ENCODE results near the gene GAS2L2.
"Not testable (repeated sequence)": the region's sequence is repeated elsewhere in the genome, so short reads cannot be mapped to it uniquely, and the experiment has no call there.

Gene GAS2L2

DNA sequence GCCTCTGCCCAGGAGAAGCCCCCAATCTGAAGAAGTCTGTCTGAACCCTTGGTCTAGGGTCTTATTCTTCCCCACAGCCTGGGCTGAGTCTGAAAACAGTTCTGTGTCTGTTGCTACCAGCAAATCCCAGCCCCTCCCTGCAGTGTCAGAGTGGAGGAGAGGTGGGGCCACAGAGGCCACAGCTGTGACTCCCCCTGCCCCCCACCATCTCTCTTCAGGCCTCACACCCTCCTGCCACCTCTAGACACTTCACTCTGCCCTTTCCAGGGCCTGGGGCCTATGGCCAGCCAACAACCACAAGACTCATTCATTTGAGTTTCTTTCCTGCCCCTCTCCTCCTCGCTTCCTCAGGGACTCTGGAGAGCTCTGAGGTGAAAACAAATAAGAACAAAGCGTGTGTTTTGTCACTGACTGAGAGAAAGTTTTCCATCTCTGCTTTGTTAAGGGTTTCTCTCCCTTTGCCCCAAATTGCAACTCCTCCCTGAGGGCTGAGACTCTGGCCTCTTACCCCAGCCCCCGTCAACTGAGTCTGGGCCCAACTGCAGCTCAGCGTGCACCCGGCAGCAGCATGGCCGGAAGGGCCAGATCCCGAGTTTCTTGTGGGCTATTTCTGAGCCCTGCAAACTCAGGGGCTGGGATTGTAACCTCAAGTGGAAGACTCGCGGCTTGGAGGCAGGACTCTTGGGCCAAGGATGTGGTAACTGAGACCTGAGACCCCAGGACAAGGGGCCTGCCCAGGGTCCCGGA, 20.8 kb upstream of the GAS2L2 start:
- DNase-seq, result peak in 1 of 51 donors; percentile 46

DNA sequence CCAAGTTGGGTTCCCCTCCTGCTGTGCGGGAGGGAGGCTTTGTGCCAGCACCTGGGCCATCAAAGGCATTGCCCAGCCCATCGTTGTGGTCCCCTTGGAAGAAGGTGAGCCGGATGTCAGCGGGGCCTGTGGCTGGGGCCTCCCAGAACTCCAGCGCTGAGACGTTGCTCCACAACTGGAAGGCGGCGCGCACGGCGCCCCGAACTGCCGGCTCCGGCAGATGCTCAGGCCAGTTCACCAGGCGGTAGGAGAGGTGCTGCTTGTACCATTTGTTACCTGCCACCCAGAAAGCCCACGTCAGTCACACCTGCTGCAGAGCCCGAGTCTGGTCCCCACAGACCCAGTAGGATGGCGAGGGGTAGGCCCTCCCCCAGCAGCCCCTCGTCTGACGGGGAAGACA, 20.1 kb upstream of the GAS2L2 start:
- no peak for DNase-seq

DNA sequence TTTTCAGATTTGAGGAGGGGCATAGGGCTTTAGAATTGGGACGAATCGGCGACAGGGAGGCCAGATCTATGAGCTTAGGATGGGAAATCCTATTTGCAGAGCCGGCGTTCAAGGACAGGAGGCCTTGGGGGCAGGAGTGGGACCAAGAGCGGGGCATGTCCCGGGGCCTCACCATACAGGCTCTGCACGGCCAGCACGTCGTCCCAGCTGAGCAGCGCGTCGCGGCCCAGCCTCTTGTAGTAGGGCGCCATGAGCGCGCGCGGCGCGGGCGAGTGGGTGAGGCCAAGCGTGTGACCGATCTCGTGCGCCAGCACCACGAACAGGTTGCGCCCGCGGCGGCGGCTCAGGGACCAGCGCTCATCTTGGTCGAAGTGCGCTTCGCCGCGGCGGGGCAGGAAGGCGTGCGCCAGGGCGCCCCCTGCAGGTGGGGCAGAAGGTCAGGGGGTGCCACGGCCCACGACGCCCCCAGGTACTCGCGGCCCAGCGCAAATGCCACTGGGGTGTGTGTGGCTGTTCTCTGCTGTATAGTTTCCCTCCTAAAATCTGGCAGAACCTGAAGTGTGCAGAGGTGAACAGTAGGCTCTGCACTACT, 17.0 kb upstream of the GAS2L2 start:
- no peak for DNase-seq

DNA sequence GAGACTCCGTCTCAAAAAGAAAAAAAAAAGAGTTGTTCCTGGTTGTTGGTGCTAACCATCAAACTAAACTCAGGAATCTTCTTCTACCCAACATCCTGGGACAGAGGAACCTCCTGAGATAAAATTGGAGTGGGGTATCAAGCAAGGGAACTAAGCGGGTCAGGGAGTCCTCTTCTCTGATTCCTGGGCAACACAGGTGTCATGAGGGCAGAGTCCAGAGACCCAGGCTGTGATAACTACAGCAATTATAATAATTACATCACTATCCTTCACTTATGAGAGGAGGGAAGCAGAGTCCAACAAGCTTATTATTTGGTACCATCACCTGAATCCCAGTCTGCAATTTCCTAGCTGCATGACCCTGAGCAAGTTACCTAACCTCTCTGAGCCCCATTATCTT, 15.8 kb upstream of the GAS2L2 start:
- no peak for DNase-seq

DNA sequence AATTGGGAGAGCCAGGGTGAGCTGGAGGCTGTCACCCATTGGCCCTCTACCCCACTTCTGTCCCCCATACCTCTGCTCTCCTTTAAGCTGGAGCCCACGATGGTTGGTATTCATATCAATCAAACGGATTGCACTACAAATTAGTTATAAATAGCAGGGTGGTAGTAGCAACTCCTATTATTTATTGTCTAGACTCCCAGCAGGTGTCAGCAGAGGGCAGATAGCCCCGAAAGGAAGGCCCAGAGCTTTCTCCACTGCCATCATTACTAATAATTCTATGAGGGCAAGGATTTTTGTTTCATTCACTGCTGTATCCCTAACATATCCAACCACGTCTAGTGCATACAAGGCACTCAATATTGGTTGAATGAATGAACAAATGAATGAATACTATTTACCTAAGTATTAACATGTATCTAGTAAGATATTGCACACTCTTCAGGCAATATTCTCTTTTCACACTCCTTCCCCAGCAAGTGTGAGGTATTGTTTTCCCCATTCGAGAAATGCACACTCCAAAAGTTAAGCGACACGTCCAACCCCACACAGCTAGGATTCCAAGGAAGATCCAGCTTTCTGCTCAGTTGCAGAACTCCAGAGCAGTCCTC, 14.0 kb upstream of the GAS2L2 start:
- DNase-seq, result peak in 8 of 51 donors; percentile 7 to 34 (median 18)

DNA sequence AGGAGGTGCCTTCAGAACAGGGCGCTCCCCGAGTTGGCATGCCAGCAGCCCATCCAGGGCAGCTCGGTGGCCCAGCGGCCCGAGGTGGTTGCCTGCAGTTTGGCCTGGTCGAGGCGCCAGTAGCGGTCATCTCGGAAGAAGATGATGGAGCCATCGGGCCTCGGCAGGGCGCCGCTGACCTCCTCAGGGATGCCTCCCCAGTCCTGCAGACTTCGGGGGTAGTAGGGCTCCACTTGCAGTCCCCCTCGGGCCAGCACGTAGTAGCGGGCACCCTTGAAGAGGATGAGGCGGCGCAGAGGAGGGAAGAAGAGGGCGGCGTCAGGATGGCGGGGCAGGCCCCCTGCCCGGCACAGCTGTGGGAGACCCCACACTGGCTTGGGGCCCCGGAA, 13.4 kb upstream of the GAS2L2 start:
- DNase-seq, result no peak

DNA sequence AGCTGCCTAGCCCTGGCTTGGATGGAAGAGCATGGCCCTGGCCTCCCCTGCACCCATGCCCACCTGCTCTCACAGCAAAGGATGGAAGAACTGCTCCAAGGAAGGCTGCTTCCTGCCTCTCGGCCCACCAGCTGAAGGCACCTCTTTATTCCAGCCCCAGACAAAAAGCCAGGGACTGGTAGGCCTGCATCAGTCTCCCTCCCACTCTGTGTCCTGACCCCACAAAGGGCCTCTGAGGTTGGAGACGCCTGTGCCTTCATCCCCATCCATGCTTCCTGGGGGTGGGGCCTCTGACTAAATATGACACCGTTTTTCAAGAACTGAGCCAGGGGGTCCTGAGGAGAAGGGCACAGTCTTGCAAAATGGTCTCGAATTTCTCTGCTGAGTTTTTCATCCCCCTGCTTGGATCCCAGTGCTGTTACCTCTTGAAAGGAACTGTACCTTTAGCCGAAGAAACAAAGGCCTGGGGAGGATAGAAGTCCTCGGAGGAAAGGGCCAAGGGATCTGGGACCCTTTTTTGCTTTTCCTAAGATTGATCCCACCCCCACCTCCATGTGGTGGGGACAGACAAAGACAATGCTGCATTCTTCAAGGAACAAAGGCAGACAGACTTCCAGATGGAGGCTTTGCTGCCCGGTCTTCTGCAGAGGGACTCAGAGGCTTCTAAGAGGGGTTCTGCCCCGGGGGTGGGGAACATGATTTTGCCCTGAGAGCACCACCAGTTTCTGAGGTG, 12.9 kb upstream of the GAS2L2 start:
- peak in 1 of 51 donors; percentile 98 for DNase-seq

DNA sequence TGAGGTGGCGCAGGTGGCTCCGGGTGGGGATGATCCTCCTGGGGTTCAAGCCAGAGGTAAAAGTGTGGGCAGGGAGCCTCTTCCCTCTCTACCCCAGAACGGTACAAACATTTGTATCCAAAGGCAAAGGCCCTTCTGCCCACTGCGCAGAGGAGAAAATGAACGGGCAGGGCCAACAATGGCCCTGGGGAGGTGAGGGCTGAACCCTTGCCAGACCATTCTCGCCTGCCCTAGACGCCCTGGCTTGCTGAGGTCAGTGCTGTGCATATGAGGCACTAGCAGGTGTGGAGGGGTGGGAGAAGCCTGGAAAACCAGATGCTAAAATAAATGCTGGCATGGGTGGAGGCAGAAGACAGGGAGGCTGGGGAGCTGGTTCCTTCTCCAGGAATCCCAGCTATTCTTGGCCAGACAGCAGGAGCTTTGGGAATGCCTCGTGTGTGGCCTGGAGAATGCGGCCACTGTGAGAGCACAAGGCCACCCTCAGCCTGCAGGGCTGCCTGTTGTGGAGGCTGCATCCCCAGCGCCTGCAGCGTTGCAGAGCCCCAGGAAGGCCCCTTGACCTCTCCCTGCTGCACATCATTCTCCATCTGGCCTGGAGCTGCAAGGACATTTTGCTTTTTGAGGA, 12.2 kb upstream of the GAS2L2 start:
- DNase-seq, result no peak

DNA sequence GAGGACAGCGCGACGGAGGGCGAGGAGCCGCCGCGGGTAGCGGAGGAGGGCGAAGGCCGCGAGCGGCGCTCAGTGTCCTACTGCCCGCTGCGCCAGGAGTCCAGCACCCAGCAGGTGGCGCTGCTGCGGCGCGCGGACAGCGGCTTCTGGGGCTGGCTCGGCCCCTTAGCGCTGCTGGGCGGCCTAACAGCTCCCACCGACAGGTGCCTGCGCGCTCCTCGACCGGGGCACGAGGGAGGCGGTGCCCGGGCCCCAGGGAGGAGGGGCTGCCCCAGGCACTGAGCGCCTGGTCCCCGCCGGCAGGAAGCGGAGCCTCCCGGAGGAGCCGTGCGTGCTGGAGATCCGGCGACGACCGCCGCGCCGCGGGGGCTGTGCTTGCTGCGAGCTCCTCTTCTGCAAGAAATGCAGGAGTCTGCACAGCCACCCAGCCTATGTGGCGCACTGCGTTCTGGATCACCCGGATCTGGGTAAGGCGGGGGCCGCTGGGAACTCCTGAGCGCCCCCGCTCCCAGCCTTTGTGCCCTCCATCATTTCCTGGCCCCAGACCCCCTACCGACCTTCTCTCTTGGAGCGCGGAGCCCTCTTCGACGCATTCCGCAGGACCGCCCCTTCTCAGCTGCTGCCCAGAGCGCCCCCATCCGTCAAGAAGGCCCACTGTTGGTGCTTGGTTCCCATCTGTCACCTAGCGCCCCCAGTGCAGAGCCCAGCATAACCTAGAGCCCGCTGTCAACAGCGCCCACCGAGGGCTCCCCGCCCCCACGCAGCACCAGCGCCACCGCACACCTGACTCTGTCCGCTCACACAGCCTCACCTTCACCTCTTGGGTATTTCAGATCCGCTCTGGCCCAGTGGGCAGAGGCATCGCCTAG, 11.3 kb upstream of the GAS2L2 start:
- peak in 50 of 51 donors; percentile 19 to 92 (median 69) for DNase-seq

DNA sequence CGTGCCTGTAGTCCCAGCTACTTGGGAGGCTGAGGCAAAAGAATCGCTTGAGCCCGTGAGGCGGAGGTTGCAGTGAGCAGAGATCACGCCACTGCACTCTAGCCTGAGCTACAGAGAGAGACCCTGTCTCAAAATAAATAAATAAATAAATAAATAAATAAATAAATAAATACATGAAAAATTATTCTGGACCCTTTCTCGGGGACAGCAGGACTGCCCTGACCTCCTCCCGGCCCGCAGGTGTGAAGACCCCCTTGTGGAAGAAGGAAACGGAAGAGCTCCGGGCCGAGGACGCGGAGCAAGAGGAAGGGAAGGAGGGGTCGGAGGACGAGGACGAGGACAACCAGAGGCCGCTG, 10.7 kb upstream of the GAS2L2 start:
- DNase-seq, result no peak

DNA sequence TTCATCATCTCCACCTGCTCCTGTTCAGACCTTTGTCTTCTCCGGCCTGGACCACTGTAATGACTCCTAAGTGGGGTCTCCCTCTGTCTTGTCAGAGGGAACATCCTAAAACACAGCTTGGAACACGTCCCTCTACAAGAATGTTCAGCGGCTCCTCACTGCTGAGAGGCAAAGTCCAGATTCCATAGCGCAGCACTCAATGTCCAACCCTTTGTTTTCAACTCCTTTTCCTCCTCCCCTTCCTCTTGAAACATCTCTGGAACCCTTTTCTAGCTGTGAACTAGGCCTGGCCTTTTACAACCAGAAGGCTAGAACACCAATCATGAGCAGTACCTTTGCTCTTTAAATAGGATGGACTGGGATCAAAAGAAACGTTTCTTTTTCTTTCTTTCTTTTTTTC, 8.6 kb upstream of the GAS2L2 start:
- no peak for DNase-seq

DNA sequence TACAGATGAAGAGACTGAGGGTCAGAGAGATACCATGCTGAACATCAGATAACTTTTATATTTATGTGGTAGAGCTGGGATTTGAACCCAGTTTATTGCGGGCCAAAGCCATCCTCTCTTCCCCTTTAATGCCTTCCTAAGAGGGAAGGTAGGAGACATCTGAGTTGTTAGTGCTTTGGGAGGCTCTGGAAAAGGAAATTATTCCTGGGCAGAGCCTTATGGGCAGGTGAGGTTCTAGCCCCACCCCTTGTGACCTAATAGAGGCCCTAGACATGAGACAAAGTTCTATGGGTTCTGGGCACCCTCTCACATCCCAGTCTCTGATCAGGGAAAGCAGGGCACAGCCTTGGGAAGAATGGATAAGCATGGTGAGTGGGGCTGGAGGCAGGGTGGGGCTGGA, 7.5 kb upstream of the GAS2L2 start, which contains the start of gene C17orf50:
Gene C17orf50, plus strand, starts transcription at position 301 of the 400 bp plus-strand sequence. Its CDS starts 55 bp downstream, at position 356.
- DNase-seq, result no peak

DNA sequence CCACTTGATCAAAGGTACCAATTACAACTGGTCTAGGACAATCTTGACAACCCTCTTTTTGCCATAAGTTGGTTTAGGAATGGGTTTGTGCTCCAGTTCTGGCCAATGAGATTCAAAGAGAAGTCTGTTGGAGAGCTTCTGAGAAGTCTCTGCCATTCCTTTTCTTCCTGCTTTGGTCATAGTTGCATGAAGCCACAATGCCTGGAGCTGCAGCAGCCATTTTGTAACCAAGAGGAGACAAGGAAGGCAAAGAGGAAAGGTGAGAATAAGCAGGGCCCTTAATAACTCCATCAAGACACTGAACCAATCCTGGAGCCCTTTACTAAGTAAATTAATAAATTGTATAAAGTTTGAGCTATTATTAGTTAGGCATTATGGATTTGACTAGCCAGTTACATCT, 4.2 kb upstream of the GAS2L2 start:
- no peak for DNase-seq

DNA sequence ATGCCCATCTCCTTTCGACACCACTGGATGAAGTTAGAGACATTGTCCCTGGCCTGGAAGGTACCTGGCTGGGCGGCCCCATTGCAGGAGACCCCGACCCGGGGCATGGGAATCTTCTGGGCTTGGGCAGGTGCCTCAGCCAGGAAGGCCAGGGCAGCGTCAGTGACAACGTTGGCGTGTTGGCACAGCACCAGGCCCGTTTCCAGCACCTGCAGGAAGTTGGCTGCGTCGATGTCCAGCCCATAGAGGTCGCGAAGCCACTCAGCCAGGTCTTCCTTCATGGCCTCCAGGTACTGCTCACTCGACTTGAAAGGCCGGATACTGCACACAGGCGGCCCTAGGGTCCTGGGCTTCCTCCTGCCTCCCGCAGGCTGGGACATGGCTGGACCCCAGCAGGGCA, 568 bp downstream of the GAS2L2 start:
- DNase-seq, result no peak

DNA sequence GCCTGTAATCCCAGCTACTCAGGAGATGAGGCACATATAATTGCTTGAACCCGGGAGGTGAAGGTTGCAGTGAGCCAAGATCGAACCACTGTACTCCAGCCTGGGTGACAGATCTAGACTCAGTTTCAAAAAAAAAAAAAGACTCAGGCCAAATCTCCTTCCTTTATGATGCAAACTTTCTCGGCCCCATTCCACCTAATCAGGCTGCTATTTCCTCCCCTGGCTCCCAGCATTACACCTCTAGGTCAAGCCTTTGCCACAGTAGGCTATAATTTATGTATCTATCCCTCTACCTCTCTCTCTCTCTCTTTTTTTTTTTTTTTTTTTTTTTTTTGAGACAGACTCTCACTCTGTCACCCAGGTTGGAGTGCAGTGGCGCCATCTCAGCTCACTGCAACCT, 1.5 kb downstream of the GAS2L2 start:
- DNase-seq, result not testable (repeated sequence)

DNA sequence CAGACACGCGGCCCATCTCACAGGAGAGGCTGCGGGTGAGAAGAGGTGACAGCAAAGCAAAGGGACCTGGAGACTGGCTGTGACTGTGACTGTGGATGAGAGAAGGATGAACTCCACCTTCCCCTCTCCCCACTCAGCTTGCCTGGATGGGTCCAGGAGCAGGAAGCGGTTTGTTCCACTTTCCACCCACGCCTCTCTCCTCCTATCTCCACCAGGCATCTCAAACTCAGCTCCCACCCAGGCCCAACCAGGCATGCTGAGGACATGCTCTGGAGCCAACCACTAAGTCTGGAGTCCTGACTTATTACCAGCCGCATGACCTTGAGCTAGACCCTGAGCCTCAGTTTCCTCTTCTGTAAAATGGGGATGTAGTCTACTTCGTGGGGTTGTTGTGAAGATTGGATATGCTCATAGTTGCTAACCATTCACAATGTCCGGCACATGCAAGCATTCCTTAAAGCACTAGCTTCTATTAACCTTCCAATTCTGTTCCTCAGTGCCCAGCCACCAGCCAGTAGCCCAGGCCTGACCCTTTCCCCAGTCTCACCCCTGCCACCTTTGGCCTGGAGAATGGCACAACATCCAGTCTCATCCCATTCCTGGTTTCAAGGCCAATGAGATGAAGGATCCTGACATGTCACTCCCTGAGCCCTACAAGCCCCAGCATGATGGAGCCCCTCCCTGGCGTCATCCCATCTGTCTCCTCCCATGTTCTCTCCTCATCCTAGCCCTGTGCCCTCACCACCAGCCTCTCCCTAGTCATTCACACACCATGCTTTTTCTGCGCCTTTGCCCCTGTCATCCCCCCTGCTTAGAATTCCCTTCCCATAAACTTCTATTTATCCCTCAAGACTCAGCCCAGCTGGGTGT, 2.3 kb downstream of the GAS2L2 start:
- no peak for DNase-seq

DNA sequence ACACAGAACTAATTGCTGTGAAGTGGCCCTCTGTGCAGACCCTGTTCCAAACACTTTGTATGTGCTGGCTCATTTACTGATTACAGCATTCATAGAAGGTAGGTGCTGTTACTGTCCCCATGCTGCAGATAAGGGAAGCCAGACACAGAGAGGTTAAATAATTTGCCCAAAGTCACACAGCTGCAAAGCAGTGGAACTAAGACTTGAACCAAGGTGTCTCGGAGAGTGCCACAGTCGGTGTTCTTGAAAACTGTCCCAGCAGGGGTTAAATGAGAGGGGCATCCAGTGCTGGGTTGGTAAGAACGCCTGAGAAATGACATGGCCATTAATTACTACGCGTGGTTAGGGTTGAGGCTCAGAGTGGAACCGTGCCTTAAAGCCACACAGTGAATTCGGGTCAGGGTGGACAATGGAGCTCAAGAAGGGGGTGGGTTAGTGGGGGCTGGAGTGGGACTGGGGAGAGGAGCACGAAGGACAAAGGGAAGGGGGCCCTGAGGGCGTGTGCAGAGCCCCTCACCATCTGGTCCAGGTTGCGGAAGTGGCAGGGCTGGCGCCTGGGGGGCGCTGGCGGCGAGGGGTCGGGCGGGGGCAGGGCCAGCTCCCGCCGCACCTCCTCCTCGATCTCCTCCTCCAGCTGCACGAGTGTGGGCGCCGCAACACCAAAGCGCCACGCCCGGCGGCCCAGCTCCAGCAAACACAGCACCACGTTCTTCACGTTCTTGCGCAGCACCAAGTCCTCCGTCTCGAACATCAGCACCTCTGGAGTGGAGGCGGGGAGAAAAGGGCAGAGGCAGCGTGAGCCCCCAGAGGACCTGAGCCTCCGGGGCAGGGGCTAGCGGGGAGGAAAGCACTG, 3.3 kb downstream of the GAS2L2 start:
- no peak for DNase-seq

DNA sequence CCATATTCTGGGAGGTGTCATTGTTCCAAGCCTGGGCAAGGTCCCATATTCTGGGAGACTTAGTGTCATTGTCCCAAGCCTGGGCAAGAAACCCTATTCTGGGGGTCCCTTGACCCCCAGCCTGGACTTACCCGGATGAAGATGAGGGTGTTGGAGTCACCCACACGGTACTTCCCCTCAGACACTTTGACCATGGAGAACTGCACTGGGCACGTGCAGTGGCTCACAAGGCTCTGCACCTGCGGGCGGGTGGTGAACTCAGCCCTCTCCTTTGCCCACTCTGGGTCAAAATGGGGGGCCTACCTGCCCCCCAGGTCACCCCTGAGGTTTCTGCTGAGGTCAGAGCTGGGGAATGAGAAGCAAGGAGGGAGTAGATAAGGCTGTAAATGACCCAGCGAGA, 4.1 kb downstream of the GAS2L2 start:
- DNase-seq, result no peak

DNA sequence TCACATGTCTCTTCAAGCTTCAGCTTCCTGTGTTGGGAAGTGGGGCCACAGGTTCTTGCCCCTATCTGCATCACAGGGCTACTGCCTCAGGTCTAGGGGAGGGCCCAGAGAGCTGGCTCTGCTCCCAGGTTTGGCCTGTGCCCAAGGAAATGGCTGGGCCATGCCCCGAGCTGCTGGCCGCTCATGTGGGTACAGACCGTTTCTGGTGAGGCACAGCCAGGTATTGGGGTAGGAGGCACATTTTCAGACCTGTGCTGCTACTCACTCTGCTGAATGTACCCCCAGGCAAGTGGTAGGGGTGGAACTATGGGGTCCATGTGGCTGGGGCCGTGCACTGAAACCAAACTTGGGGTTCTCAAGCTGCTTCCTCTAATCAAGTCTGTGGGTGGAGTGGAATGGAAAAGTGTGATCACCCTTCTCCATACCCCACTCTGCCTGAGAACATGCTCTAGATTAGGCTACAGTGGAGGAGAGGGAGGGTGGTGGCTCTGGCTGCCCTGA, 4.6 kb downstream of the GAS2L2 start:
- no peak for DNase-seq
